HG03097 (cell line): ENCODE results near the gene SORCS2.

ENCODE experiments used
- ATAC-seq: cut with Tn5 transposase; IDR thresholded peaks from one replicate; pipeline ENCODE4 v1.9.1; 2021; ENCODE audit not compliant: unreplicated experiment, low FRiP score

The SORCS2 gene

DNA sequence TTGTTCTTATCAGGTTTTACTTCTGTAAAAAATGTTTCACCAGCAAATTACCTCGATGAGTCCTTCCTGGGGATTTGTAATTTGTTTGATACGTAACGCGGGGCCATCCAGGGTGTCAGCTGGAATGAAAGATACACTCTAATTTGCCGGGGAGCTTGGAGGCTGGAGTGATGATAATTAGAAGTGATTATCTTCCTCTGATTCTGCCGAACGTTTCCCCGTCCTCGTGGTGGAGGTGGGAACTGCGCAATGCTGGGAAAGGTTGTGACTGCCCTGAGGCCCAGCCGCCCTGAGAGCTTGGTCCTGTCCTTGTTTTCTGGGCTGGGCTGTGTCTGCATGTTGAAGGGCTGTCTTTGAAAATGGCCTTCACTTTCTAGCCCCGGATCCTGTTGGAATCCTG, 48.0 kb downstream of the SORCS2 start:
- no peak for ATAC-seq

DNA sequence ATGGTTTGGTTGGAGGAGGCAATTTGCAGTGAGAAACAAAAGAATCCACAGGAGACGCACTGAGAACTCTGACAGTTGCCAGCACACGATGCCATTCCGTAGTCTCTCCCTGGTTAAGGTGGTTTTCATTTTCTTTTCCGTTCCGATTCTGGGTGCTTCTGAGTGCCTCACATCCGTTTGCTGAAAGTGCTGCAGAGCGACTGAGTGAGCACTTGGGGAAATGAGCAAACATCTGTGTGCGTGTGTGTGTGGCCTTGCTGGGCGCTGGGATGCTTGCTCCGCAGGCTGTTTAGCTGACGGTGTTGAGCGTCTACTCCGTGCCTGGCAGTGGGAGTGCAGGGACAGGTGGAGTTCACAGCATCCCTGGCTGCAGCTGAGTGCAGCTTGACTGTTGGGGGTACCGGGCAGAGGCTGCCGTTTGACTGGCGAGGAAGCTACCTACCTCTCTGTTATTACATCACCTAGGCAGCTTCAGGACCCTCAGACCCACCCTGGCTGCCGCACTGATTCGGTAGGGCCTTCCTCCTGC, 49.3 kb downstream of the SORCS2 start:
- ATAC-seq, result no peak

DNA sequence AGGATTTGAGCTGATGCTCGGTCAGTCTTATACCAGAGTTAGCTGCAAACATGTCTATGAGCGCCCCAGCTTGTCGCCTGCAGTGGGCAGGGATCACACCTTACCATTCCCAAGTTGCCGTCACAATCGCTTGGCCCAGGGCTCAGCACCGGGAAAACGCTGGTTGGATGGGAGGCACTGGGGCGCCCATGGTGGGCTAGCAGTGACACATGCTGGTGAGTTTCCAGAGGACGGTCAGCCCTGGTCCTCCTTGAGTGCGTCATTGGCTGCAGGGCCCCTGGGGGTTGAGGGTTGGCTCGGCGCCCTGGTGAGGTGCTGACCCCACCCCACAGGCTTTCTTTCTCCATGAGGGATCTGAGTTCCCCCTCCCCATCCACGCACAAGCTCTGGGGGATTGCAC, 50.4 kb downstream of the SORCS2 start:
- ATAC-seq, result no peak

DNA sequence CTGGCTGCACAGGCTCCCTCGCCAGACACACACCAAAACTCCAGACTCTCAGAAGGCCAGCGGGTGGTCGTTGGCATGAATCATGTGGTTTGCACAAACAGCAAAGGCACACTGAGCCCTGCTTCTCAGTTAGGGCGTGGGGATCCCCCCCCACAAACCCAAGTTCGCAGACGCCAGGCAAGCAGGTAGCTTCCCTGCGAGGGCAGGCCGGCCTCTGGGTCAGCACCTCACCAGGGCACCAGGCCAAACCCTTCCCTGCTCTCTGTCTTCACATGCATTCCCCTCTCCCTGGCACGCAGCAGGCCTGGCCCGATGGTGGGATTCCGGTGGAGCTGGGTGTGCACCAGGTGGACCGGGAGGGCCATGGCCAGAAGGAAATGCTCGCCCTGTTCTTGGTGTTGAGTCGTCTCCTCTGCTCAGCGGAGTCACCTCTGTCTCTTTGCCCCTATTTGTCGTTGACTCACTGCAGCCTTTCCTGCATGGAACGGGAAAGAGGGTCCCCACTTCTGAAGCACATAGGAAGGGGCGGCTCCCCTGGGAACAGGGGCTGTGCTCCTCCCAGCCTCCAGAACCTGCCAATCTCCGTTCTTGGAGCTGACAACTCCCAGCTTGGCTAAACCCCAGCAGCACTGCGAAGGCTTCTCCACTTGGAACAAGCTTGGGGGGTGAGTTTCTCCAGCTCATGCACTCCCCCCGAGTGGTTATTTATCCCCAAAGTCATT, 51.4 kb downstream of the SORCS2 start:
- no peak for ATAC-seq

DNA sequence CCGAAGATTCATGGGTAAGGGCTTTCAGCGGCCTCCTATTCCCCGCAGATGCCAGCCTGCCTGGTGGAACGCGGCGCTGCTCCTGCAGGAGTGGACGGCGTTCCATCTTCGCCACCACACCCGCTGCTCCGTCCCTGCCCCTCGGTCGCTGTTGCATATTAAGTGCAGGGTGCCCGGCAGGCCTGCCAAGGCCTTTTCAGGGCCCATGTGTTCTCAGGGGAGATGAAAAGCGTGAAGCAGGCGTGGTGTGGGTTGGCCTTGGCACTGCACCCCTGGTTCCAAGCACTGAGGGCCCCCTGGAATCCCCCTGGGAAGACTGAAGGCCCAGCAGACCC, 52.0 kb downstream of the SORCS2 start:
- no peak for ATAC-seq

DNA sequence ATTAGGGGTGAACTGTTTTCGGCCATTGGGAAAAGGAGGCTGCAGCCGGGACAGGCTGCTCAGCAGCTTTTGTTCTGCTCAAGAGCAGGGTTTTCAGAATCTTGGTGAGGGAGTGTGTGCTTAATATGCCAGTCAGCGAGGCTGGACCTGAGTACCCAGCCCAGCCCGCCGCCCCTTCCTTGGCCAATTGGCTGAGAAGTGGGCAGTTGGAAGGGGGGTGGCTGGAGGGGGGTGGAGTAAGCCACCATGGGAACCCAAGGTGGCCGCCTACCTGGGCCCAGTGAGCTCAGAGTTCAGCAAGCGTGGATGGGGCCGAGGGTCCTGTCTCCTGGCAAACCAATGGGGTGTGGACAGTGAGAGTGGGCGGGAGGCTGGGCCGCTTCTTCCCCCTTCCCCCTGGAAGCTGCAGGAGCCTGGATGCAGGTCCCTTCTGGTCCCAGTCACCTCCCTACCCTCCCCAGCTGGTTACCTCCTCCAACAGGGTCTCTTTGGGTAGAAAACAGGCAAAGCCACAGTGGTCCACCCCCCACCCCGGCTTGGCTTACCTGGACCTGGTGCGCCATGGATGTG, 52.5 kb downstream of the SORCS2 start:
- ATAC-seq, result no peak

DNA sequence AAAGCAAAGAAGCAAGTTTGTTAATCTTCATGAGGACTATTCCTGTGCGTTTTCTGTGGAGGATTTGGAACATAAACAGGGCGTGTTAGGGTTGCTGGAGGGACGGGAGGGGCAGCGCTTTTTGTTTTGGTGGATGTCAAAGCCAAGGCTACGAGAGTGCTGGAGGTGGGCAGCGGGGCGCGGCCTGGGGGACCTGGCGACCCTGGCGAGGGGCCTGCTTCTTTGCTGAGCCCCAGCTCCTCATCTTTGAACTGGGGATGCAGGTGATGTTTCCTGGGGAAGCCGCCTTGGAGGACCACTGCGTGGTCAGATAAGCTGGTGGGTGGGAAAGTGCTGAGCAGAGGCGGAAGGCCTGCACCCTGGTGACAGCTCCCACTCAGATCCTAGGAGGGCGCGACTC, 55.2 kb downstream of the SORCS2 start:
- ATAC-seq, result no peak

DNA sequence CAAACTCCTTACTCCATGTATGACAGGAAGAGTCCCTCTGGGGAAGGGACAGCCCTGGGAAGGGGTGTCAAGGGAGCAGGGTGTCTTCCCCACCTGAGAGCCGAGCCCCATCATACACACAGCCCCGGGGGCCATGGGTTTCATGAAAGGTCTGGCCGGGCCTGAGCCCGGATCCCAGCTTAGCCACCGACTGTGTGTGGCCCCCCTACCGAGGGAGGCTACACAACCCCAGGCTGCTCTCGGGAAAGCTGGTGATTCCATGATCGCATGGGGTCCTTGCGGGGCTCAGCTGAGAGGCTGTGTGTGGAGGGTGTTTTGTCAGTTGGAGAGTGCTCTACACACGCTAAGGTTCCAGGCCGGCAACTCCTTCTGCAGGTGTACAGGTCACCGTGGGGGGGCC, 55.6 kb downstream of the SORCS2 start:
- no peak for ATAC-seq

DNA sequence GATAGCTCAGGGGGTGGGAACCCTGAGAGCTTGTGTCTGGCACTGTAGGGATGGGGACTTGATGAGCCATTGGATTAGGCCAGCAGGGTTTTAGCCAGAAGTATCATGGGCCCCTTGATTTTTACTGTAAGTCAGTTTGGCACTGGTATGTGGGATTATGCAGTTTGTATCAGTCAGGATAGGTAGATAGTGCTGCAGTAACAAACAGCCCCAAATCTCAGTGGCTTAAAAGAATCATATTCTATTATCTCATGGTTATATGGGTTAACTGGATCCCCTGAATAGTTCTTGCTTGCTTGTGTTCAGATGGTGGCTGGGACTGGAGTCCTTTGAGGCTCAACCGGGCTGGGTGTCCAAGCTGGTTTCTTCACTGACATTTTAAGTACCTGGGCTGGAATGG, 56.5 kb downstream of the SORCS2 start:
- ATAC-seq, result no peak

DNA sequence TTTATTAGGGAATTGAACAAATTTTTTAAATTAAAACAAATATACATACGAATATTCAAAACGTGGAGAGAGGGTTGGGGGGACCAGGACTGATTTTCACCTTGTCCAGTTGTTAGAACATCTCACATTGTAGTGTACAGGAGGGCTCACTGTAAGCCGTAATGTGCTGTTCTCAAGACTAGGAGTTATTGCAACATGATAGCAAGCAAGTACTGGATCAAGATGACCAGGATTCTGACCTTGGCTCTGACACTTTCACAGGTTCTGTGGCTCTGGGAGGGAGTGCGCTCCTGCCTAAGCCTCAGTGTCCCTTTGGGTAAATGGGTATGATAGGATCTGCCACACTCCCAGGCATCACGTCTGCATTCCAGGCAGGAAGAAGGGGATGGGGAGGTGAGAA, 59.0 kb downstream of the SORCS2 start:
- no peak for ATAC-seq

DNA sequence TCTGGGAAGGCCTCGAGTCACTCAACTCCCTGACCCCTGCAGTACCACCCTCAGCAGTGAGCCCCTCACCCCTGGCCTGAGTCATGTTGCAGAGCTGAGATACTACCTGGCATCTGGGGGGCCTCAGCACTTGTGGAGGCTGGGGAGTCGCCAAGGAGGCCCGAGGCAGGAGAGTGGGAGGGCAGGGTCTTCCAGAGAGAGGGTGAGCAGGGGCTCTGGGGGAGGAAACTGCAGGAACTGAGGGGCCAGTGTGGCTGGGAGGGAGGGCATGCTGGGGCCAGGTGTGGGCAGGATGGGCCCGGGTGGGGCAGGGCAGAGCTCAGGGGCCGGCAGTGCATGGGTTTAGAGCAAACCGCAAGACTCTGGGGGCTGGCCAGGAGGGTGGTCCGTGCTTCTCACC, 59.7 kb downstream of the SORCS2 start:
- no peak for ATAC-seq

DNA sequence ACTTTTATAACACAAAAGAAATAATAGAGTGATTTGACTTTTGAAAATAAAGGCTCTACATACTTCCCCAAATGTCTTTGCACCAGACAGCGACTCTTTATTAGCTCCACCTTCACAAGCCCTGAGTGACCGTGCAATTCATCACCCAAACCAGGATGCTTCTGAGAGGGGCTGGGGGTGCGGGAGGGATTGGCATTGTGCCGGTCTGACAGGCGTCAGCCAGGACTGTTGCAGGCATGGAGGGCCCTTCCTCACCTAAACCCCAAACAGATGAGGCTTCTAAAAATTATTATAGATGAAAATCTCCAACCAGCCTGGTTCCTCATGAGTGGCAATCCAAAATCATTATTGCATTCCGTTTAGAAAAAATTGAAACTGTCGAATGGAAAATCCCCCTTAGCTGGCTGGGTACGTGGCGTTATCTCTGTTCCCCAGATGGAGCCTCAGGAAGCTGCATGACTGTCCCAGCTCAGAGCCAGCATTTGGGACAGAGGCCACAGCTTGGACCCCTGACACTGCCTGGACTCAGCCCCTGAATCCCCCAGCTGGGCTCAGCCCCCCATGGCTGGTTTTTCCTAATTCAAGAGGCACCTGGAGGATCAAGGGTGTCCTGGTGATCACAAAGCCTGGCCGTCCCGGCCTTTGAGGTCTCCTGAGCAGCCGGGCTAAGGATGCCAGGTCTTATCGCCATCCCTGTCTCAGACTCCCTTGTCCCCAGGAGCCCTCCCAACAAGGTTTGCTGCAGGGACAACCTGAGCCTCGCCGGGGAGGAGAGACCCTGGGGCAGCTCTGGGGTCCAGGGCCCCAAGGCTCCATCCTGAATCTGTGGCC, 60.4 kb downstream of the SORCS2 start:
- ATAC-seq, result no peak

DNA sequence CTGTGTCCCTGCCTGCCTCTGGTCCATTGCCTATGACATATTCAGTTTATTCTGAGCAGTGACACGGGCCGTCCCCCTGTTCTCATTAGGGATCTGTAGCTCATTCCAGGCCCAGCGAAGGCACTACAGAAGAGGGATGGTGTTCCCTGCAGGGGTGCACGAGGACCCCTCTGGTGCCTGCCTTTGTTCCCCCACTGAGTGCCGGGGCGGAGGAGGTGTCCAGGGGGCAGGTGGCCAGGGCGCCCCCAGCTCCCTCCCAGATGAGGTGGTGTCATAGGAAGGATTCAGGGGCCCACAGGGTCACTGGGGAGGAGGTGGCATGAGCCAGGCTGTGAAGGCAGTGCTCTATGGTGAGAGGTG, 61.0 kb downstream of the SORCS2 start:
- ATAC-seq, result no peak

DNA sequence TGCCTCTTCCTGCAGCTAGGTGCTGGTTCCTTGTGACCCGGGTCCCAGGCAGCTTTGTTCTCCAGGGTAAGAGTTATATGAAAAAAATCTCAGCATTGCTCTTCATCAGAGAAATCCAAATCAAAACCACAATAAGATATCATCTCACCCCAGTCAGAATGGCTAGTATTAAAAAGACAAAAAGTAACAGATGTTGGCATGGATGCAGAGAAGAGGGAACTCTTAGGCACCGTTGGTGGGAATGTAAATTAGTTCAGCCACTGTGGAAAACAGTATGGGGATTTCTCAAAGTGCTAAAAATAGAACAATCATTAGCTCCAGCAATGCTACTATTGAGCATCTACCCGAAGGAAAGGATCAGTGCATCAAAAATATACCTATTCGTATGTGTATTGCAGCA, 61.5 kb downstream of the SORCS2 start:
- ATAC-seq, result no peak

DNA sequence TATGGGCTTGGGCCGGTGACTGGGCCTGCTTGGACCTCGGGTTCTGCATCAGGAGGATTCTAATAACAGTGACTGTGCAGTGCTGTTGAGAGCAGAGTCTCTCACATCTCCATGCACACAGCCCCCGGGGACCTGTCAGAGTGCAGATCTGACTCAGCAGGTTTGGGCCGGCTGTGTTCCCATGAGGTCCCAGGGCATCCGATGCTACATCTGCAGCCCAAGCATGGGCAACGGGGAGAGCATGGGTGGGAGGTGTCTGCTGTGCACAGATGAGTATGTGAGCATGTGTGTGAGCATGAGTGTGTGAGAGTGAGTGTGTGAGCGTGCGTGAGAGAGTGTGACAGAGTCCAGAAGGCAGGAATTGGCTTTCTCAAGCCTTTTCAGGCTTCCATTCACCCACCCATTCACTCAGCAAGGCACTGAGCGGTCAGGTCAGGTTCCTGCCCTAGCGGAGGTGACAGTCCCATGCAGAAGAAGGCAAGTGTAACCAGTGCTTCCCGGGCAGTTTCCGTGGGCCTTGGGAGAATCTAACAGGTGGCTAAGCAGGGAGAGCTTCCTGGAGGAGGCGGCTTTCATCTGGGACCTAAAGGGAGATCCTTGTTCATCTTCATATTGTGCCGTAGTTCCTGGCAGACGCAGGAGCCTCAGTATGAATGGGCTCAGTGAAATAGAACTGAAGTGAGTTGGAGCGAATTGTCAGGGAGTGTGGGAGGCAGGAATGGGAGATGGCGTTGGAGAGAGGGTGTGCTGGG, 62.6 kb downstream of the SORCS2 start:
- ATAC-seq, result peak; percentile 86

DNA sequence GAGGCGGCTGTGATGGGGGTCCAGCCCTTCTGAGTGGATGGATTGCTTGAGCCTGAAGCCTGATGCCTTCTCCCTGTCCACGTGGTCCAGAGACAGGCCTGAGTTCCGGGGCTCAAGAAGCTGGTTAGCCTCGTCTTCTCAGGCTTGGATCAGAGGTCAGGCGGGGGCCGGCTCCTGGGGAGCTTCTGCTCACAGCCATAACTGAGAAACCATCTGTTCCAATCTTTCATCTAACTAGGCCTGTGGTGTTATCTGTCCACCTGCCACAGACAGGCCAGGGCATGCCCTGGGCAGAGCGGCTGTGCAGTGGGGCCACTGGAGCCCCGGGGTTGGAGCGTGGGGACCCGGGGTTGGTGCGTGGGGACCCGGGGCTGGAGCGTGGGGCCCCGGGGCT, 63.1 kb downstream of the SORCS2 start:
- ATAC-seq, result no peak

DNA sequence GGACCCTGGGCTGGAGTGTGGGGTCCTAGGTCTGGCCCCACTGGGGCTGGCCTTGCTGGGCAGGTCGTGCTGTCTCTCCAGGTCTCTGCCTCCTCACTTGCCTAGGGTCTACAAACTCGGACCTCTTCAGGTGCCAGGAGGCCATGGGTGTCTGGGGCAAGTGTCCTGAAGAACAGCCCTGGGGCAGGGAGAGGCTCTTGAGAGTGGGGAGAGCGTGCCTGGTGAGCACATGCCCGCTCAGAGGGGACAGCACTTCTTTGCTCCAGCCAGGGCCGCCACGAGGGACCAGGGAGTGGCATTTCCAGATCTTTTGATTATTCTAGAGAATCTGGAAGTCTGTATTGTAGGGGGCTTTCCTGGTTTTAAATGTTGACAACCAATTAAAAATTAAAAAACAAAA, 63.7 kb downstream of the SORCS2 start:
- ATAC-seq, result no peak

DNA sequence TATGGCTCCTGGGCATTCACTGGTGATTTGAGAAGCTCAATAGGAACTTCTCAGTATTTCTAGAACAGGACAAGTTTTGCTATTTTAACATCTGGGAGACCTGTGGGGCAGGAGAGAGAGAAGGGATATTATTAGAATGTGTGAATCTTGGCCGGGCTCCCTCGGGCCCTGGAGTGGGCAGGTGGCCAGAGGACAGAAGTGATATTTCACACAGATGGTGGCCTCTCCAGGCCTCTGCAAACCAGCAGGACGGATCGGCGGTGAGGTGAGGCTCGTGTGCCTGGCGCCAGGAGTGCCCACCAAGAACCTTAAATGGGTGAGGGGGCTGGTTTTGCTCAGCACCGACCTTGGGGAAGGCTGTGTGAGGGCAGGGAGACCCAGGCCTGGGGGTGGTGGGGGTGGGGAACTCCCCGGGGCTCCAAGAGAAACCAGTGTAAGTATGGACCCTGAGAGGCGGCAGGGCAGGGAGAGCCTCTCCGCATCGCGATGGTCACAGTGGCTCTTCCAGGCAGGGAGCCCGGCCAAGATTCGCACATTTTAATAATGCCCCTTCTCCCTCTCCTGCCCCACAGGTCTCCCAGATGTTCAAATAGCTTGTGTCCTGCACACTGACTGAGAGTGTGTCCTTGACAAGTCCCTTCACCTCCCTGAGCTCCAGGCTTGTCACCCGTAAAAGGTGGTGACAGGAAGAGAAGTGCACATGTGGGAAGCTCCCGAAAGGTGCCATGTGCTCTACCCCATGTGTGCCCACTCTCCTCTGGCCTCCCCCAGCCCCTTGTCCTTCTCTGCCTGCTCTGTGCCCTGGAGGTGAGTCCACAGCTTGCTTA, 64.9 kb downstream of the SORCS2 start:
- ATAC-seq, result no peak

DNA sequence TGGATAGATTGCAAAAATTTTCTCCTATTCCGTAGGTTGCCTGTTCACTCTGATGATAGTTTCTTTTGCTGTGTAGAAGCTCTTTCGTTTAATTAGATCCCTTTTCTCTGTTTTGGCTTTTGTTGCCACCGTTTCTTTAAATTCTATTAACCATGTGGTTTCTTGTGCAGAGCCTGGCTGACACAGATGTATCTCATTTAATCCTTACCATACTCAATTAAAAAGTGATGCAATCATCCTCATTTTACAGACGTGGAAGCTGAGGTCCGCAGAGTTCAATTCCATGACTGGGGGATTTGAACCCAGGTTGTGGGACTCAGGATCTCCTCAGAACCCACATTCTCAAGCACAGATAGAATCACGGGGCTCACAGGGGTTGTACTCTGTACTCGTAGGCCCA, 66.7 kb downstream of the SORCS2 start:
- ATAC-seq, result no peak

DNA sequence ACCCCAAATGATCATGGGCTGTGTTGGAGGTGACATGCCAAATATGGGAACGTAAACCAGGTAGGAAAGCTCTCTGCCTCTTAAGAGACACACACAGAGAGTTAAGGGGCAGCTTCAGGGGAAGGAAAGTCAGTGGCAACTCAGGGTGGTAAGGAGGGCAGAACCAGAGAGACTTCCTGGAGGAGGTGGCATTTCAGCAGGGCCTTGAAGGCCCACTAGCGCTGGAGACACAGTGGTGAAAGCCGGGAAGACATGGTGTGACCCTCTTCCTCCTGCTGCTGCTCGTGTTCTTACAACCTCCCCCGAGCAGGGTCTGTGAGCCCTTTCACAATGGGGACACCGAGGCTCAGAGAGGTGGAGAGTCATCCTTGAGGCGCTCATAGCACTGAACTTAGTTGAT, 68.2 kb downstream of the SORCS2 start:
- ATAC-seq, result no peak
